ENCODE measurements around the gene DEDD. TPM values are rescaled to one million over a fixed set of nuclear protein-coding genes. Genes with fewer than 3 reads are reported as not detected.

The DEDD gene
- total RNA-seq, 2 experiments from 2014 or later = 35.5 to 36.6 TPM

DNA sequence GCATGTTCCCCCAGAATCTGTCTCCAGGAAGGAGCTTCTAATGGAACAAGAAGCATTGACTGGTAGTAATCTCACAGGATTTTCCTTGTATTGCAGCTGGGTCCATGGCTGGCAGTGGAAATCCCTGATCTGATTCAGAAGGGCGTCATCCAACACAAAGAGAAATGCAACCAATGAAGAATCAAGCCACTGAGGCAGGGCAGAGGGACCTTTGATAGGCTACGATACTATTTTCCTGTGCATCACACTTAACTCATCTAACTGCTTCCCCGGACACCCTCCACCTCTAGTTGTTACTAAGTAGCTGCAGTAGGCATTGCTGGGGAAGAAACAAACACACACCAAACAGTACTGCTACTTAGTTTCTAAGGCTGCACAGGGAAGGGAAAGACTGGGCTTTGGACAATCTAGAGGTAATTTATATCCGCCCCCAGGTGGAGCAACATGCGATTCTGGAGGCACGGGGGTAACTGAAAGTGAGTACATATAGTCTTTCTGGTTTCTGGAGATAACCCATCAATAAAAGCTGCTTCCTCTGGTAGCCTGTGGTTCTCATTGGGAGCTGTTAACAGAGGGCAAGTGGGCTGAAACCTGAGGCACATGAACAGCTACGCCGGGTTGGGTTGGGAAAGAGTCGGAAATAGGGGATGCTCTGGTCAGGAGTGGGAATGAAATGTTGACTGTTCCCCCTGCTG is 26.0 kb upstream of the DEDD start:
- Histone ChIP-seq H3K4me1 (ENCODE audit: insufficient read depth, low read length) (peaks cover 47% of the 10 kb centered on the region), H3K9me3 (ENCODE audit: control insufficient read depth in 1 of 2, insufficient read depth in 1 of 2, low read length in 2 of 2) (no peaks in the 10 kb centered on the region), H3K4me3 (ENCODE audit: low read length) (peak overlapping the region; percentile 98), H3K36me3 (ENCODE audit: insufficient read depth, low read length) (peaks cover 36% of the 10 kb centered on the region), H3K27ac (ENCODE audit: low read depth in 1 of 2, low read length in 2 of 2) (peak overlapping the region; percentile 70 to 91), H3K27me3 (ENCODE audit: control insufficient read depth in 1 of 2, insufficient read depth in 2 of 2, low read length in 2 of 2) (no peaks in the 10 kb centered on the region)
- Mint-ChIP-seq H3K27me3 (no peaks in the 10 kb centered on the region), H3K9me3 (no peaks in the 10 kb centered on the region), H3K4me1 (ENCODE audit: low read depth) (peaks cover 80% of the 10 kb centered on the region), H3K36me3 (ENCODE audit: low read depth) (peaks cover 70% of the 10 kb centered on the region), H3K4me3 (peak overlapping the region; percentile 93), H3K27ac (peak overlapping the region; percentile 86)
- DNase-seq = no peak
- ChIA-PET CTCF (interaction anchor here (1.0 kb wide), 1 partner anchor 67 kb away, joined by 3 read pairs; the partner anchor contains the start of gene TOMM40L), POLR2A (interaction anchor here (0.7 to 2.7 kb wide), 7 partner anchors 8 to 113 kb away, joined by 3 to 12 read pairs (median 4); partner anchors contain the start of genes DEDD, NDUFS2, PPOX and USF1)
- no peak for ATAC-seq (ENCODE audit: poor library complexity)
- TF ChIP-seq CTCF (IDR thresholded peaks at IDR 0.05) = no peak
- intact Hi-C loops (cut with DNase I, micrococcal nuclease) = loop anchor here in 1 of 2 experiments (5.0 to 10.0 kb wide), 3 partner anchors 91 to 814 kb away; partner anchors contain the start of genes ARHGAP30, COPA and NCSTN

- Mint-ChIP-seq H3K27ac (peak overlapping the region; percentile 86), H3K36me3 (ENCODE audit: low read depth) (peaks cover 64% of the 10 kb centered on the region), H3K4me1 (ENCODE audit: low read depth) (peaks cover 75% of the 10 kb centered on the region), H3K27me3 (no peaks in the 10 kb centered on the region), H3K9me3 (no peaks in the 10 kb centered on the region), H3K4me3 (peak overlapping the region; percentile 93)
- H3K4me1 ChIP-seq (ENCODE audit: insufficient read depth, low read length) = peaks cover 50% of the 10 kb centered on the region
- no peaks in the 10 kb centered on the region for H3K27me3 ChIP-seq (ENCODE audit: control insufficient read depth in 1 of 2, insufficient read depth in 2 of 2, low read length in 2 of 2)
- no peak for TF ChIP-seq CTCF (IDR thresholded peaks at IDR 0.05)
- ChIA-PET POLR2A (interaction anchor here (0.7 to 2.7 kb wide), 7 partner anchors 8 to 112 kb away, joined by 3 to 12 read pairs (median 4); partner anchors contain the start of genes NDUFS2, PPOX and USF1), CTCF (interaction anchor here (1.0 to 1.1 kb wide), 2 partner anchors 8 to 68 kb away, joined by 3 to 5 read pairs; partner anchors contain the start of genes PPOX and TOMM40L)
- no peak overlapping the region for H3K4me3 ChIP-seq (ENCODE audit: low read length)
- DNase-seq = no peak
- no peak for ATAC-seq (ENCODE audit: poor library complexity)
- peaks cover 31% of the 10 kb centered on the region for H3K36me3 ChIP-seq (ENCODE audit: insufficient read depth, low read length)
- H3K27ac ChIP-seq (ENCODE audit: low read depth in 1 of 2, low read length in 2 of 2) = no peak overlapping the region
- intact Hi-C loops (cut with DNase I, micrococcal nuclease) = loop anchor here in 1 of 2 experiments (5.0 to 10.0 kb wide), 3 partner anchors 91 to 813 kb away; partner anchors contain the start of genes ARHGAP30, COPA and NCSTN
- H3K9me3 ChIP-seq (ENCODE audit: control insufficient read depth in 1 of 2, insufficient read depth in 1 of 2, low read length in 2 of 2) = no peaks in the 10 kb centered on the region
These were observed 25.4 kb upstream of the DEDD start for GRCh38 chr1:161157867-161158266.

DNA sequence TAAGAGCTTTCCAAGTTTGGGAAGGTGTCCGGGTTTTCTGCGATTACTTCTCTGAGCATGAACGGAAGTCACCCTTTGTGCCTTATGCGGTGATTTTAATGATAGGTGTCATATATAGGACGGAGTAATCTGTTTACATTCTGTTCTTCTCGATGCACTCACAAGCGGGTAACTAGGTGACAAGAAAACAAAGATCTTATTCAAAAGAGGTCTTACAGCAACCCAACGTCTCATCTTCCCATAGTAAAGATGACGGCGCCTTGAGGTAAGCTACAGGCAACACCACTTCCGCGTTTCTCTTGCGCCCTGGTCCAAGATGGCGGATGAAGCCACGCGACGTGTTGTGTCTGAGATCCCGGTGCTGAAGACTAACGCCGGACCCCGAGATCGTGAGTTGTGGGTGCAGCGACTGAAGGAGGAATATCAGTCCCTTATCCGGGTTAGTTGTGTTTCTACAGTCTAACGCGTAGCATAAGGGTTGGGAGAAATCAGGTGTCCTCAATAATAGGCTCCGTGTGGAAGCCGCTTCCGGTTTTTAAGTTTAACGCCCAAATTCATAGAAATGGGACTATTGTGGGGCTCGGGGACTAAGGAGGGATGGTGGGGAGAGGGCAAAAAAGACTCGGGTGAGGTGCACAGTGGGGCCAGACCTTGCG is 21.3 kb upstream of the DEDD start, which contains the start of gene UFC1:
Gene UFC1 (plus strand): TSS at position 297 of the 656 bp plus-strand sequence. CDS start 20 bp downstream, at position 317.
- H3K27me3 Mint-ChIP-seq = no peaks in the 10 kb centered on the region
- peak within 1 kb of the TSS; percentile 99 for H3K27ac Mint-ChIP-seq
- ChIA-PET CTCF (interaction anchor here (1.1 to 2.8 kb wide), 5 partner anchors 13 to 112 kb away, joined by 3 to 12 read pairs (median 5); partner anchors contain the start of genes DEDD, NDUFS2, PPOX and TOMM40L), POLR2A (interaction anchor here (0.7 to 4.1 kb wide), 24 partner anchors 12 to 891 kb away, joined by 3 to 37 read pairs (median 5); partner anchors contain the start of genes ARHGAP30, B4GALT3, DCAF8 and DEDD)
- H3K4me1 ChIP-seq (ENCODE audit: insufficient read depth, low read length) = peaks cover 19% of the 10 kb centered on the region
- H3K27me3 ChIP-seq (ENCODE audit: control insufficient read depth in 1 of 2, insufficient read depth in 2 of 2, low read length in 2 of 2) = no peaks in the 10 kb centered on the region
- peaks cover 42% of the 10 kb centered on the region for H3K4me1 Mint-ChIP-seq (ENCODE audit: low read depth)
- peak within 1 kb of the TSS; percentile 98 for H3K4me3 Mint-ChIP-seq
- H3K9me3 ChIP-seq (ENCODE audit: control insufficient read depth in 1 of 2, insufficient read depth in 1 of 2, low read length in 2 of 2) = no peaks in the 10 kb centered on the region
- H3K9me3 Mint-ChIP-seq = no peaks in the 10 kb centered on the region
- peak within 1 kb of the TSS; percentile 96 to 99 for H3K27ac ChIP-seq (ENCODE audit: low read depth in 1 of 2, low read length in 2 of 2)
- intact Hi-C loops (cut with DNase I, micrococcal nuclease) = loop anchor here (1.0 to 10.0 kb wide), 4 partner anchors 22 to 809 kb away; partner anchors contain the start of genes DEDD (in 2 of the 2), NIT1 (in 2 of the 2), PFDN2 (in 2 of the 2) and COPA (in 1 of the 2)
- no peak for TF ChIP-seq CTCF (IDR thresholded peaks at IDR 0.05)
- ATAC-seq (ENCODE audit: poor library complexity) (peak; percentile 91), DNase-seq (peak; percentile 67 to 96 (median 76))
- peaks cover 16% of the 10 kb centered on the region for H3K36me3 ChIP-seq (ENCODE audit: insufficient read depth, low read length)
- H3K36me3 Mint-ChIP-seq (ENCODE audit: low read depth) = peaks cover 40% of the 10 kb centered on the region
- H3K4me3 ChIP-seq (ENCODE audit: low read length) = peak within 1 kb of the TSS; percentile 97

All from CD4-positive, alpha-beta T cell (primary cell).